ENCODE data around the gene FGGY.

DNA sequence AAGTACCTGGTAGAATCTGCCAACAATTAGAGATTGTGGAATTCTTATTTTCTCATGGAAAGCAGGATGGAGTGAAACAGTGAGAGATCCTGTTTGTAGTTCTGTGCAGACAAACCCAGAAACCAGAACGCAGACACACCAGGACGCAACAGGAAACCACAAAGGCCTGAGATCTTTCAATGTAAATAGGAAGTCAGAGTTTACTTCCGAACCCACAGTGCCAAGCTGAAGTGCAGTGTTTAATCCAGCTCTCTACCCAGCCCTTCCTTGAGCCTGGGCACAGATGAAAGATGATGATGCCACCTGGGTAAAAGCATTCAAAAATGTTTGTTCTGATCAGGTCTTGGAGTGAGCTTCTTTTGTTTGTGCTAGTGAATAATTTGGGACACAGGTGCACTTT is 273.6 kb downstream of the FGGY start:
- no peak for TF ChIP-seq EZH2 (IDR thresholded peaks at IDR 0.05; ENCODE audit: borderline replicate concordance, low read depth, low read length, severe bottlenecking)
- TF ChIP-seq, protein P1, sequence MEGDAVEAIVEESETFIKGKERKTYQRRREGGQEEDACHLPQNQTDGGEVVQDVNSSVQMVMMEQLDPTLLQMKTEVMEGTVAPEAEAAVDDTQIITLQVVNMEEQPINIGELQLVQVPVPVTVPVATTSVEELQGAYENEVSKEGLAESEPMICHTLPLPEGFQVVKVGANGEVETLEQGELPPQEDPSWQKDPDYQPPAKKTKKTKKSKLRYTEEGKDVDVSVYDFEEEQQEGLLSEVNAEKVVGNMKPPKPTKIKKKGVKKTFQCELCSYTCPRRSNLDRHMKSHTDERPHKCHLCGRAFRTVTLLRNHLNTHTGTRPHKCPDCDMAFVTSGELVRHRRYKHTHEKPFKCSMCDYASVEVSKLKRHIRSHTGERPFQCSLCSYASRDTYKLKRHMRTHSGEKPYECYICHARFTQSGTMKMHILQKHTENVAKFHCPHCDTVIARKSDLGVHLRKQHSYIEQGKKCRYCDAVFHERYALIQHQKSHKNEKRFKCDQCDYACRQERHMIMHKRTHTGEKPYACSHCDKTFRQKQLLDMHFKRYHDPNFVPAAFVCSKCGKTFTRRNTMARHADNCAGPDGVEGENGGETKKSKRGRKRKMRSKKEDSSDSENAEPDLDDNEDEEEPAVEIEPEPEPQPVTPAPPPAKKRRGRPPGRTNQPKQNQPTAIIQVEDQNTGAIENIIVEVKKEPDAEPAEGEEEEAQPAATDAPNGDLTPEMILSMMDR (IDR thresholded peaks at IDR 0.05; ENCODE audit: borderline replicate concordance, extremely low read depth, low read length, poor library complexity, severe bottlenecking): no peak

All from DND-41 (cell line).